ENCODE results near the gene MAP4K2. TPM values are rescaled to one million over a fixed set of nuclear protein-coding genes. Genes with fewer than 3 reads are reported as not detected.

MAP4K2 gene
- total and polyA plus RNA-seq, 2 experiments from 2014 or later = 9.9 to 42.6 TPM

GRCh38 chr11:64849598-64850356 is 46.8 kb upstream of the MAP4K2 start (continued):
- TF ChIP-seq ZNF462 (CRISPR knock-in tag; IDR thresholded peaks at IDR 0.05) = no peak
- TF ChIP-seq EZH2 (IDR thresholded peaks at IDR 0.05; ENCODE audit: low read depth, unreplicated experiment) = no peak
- no peak for TF ChIP-seq EZH2phosphoT487 (IDR thresholded peaks at IDR 0.05; ENCODE audit: unreplicated experiment)

GRCh38 chr11:64848826-64849597 is 46.0 kb upstream of the MAP4K2 start:
- Mint-ChIP-seq H3K27ac (no peak overlapping the region), H3K27me3 (ENCODE audit: insufficient read depth, low read depth, poor library complexity) (peaks cover 15% of the 10 kb centered on the region), H3K4me1 (peaks cover 22% of the 10 kb centered on the region), H3K4me3 (no peak overlapping the region; the same call in 2 of the 3 replicates), H3K36me3 (ENCODE audit: low read depth) (no peaks in the 10 kb centered on the region), H3K9me3 (no peaks in the 10 kb centered on the region)
- H3K4me2 ChIP-seq = no peak overlapping the region
- no peak overlapping the region for H3K4me3 ChIP-seq
- DNase-seq (ENCODE audit: low spot score) (peak; percentile 79), ATAC-seq (peak; percentile 26)
- H3F3A ChIP-seq (replicated peaks; ENCODE audit: low read depth) = no peaks in the 10 kb centered on the region
- peak overlapping the region; percentile 85 for H2AFZ ChIP-seq
- H4K20me1 ChIP-seq (replicated peaks; ENCODE audit: insufficient read depth) = no peaks in the 10 kb centered on the region
- no peaks in the 10 kb centered on the region for H3K9me2 ChIP-seq (ENCODE audit: insufficient read depth)
- H3K36me3 ChIP-seq (ENCODE audit: insufficient read depth) = no peaks in the 10 kb centered on the region
- no peaks in the 10 kb centered on the region for H3K27me3 ChIP-seq (ENCODE audit: insufficient read depth)
- no peak overlapping the region for H3K27ac ChIP-seq (ENCODE audit: low read depth)
- TF ChIP-seq NANOG (IDR thresholded peaks at IDR 0.05; ENCODE audit: borderline replicate concordance) = no peak
- TF ChIP-seq CTCF (conservative IDR thresholded peaks at IDR 0.05; ENCODE audit: low read depth in 2 of 2) = peak; percentile 56 to 82
- peaks cover 9% of the 10 kb centered on the region for H3K4me1 ChIP-seq (ENCODE audit: insufficient read depth)
- H3K79me2 ChIP-seq (replicated peaks; ENCODE audit: insufficient read depth) = no peaks in the 10 kb centered on the region
